GM12878 (cell line): Measurements from ENCODE around the gene USH2A. TPM values are rescaled to one million over a fixed set of nuclear protein-coding genes. Genes with fewer than 3 reads are reported as not detected.

ENCODE experiments used
- ATAC-seq: fragments of 200-7000 bp; cut with Tn5 transposase; 3 replicates; pipeline ENCODE4 v1.9.1; 2020; ENCODE audit warnings: mild to moderate bottlenecking, moderate library complexity
- BruUV-seq: library from RNA; stranded (reverse); fragments of 400-500 nt; replicated peaks from 2 replicates; lab custom pipeline; 2021; lab: Mats Ljungman, UMichigan
- CTCF ChIA-PET: fragments of 300-600 bp; sonication (Branson Sonifier 250); formaldehyde crosslinking; extraction: SDS; loops from one replicate; lab custom pipeline; 2021; ENCODE audit warnings: inconsistent platforms; lab: Yijun Ruan, JAX
- POLR2A ChIA-PET: fragments of 350-600 bp; formaldehyde crosslinking; extraction: SDS; loops from one replicate; lab custom pipeline; 2021; ENCODE audit warnings: inconsistent platforms; lab: Charles Lee
- RAD21 ChIA-PET: fragments of 300-600 bp; sonication (Branson Sonifier 250); formaldehyde crosslinking; loops from one replicate; lab custom pipeline; 2023; ENCODE audit warnings: antibody characterized with exemption; ENCODE audit not compliant: unreplicated experiment; lab: Charles Lee
- SMC1A ChIA-PET: fragments of 300-600 bp; sonication (Branson Sonifier 250); formaldehyde crosslinking; loops from one replicate; lab custom pipeline; 2023; ENCODE audit not compliant: unreplicated experiment, uncharacterized antibody; lab: Charles Lee
- DNase-seq: peaks from one replicate; pipeline ENCODE4 v3.0.0-alpha.2; 2011; ENCODE audit warnings: low read depth, low spot score
- FAIRE-seq: peaks from 3 replicates; lab custom pipeline; 2011; peaks lifted over from hg19 to GRCh38; lab: Jason Lieb, UNC
- H2AFZ ChIP-seq: 2 replicates; pipeline ENCODE4 v1.6.0; 2011; ENCODE audit warnings: low read depth, low read length, control low read depth; ENCODE audit not compliant: control insufficient read depth
- H3K27ac ChIP-seq: 2 replicates; pipeline ENCODE4 v1.5.1; 2011; ENCODE audit warnings: control low read depth; ENCODE audit not compliant: control insufficient read depth, insufficient read depth
- H3K27me3 ChIP-seq, 2 experiments: replicated peaks in 1 of 2; 2 replicates each; pipeline versions ENCODE4 v1.6.0 to v1.6.1; 2011; ENCODE audit warnings: low read length in 1 of 2; ENCODE audit not compliant: control insufficient read depth in 2 of 2, insufficient read depth in 2 of 2
- H3K36me3 ChIP-seq, 2 experiments: 2 replicates each; pipeline ENCODE4 v1.5.1; 2011; ENCODE audit warnings: low read length in 1 of 2; ENCODE audit not compliant: control insufficient read depth in 2 of 2, insufficient read depth in 2 of 2
- H3K4me1 ChIP-seq: 2 replicates; pipeline ENCODE4 v1.6.1; 2011; ENCODE audit warnings: mild to moderate bottlenecking, low read length, moderate library complexity, mixed read lengths; ENCODE audit not compliant: control insufficient read depth, insufficient read depth
- H3K4me2 ChIP-seq: 2 replicates; pipeline ENCODE4 v1.6.0; 2011; ENCODE audit warnings: control low read depth; ENCODE audit not compliant: control insufficient read depth, insufficient read depth
- H3K4me3 ChIP-seq: fragments of 200-600 bp; sonication (generic); 2 replicates; pipeline ENCODE4 v1.5.1; 2016
- H3K79me2 ChIP-seq: 2 replicates; pipeline ENCODE4 v1.6.0; 2011; ENCODE audit warnings: low read length; ENCODE audit not compliant: control insufficient read depth, insufficient read depth
- H3K9ac ChIP-seq: 2 replicates; pipeline ENCODE4 v1.8.0; 2011; ENCODE audit warnings: low read length, control low read depth, mixed read lengths; ENCODE audit not compliant: control insufficient read depth, insufficient read depth
- H3K9me3 ChIP-seq: replicated peaks from 3 replicates; pipeline ENCODE4 v1.5.1; 2011; ENCODE audit warnings: mild to moderate bottlenecking, low read length; ENCODE audit not compliant: control insufficient read depth, insufficient read depth
- H4K20me1 ChIP-seq: 2 replicates; pipeline ENCODE4 v1.6.0; 2011; ENCODE audit not compliant: control insufficient read depth, insufficient read depth
- BHLHE40 ChIP-seq, 2 experiments: fragments of 450-650 bp in 1 of 2; IDR thresholded peaks; 2 replicates each; pipeline ENCODE4 v1.6.1; 2011 to 2017; ENCODE audit warnings: low read depth in 2 of 2, borderline replicate concordance in 1 of 2, improper control_type of control experiment in 1 of 2, low read length in 1 of 2, mild to moderate bottlenecking in 1 of 2
- ESRRA ChIP-seq: IDR thresholded peaks from 2 replicates; pipeline ENCODE4 v1.6.1; 2012; ENCODE audit warnings: mild to moderate bottlenecking, low read length, improper control_type of control experiment
- NFXL1 ChIP-seq: fragments of 450-650 bp; IDR thresholded peaks from 2 replicates; pipeline ENCODE4 v1.6.1; 2017; ENCODE audit warnings: antibody characterized with exemption, mild to moderate bottlenecking, borderline replicate concordance
- PAX5 ChIP-seq: IDR thresholded peaks from 2 replicates; pipeline ENCODE4 v1.6.1; 2011; ENCODE audit warnings: low read depth, low read length, borderline replicate concordance
- POU2F2 ChIP-seq: IDR thresholded peaks from 3 replicates; pipeline ENCODE4 v1.6.1; 2011; ENCODE audit warnings: low read depth, mild to moderate bottlenecking, low read length, borderline replicate concordance
- RAD51 ChIP-seq: fragments of 450-650 bp; IDR thresholded peaks from 2 replicates; pipeline ENCODE4 v1.6.1; 2016; ENCODE audit warnings: moderate library complexity, mild to moderate bottlenecking, inconsistent platforms
- RB1 ChIP-seq: fragments of 450-650 bp; formaldehyde crosslinking; IDR thresholded peaks from 2 replicates; pipeline ENCODE4 v1.6.1; 2017; ENCODE audit warnings: mild to moderate bottlenecking, borderline replicate concordance
- RBBP5 ChIP-seq: fragments of 200-600 bp; sonication (generic); conservative IDR thresholded peaks from 2 replicates; pipeline ENCODE4 v1.6.1; 2016
- RUNX3 ChIP-seq: IDR thresholded peaks from 2 replicates; pipeline ENCODE4 v1.6.1; 2012; ENCODE audit warnings: low read length, inconsistent platforms
- ZNF384 ChIP-seq: IDR thresholded peaks from 2 replicates; pipeline ENCODE4 v1.6.1; 2012; ENCODE audit warnings: low read depth, mild to moderate bottlenecking, low read length, improper control_type of control experiment, borderline replicate concordance
- in situ Hi-C: fragments of 300-500 bp; cut with MboI; formaldehyde crosslinking; loops from 9 replicates; pipeline ENCODE4 v1.14.3; 2018; ENCODE audit warnings: mixed read lengths
- intact Hi-C: fragments of 100-400 bp; cut with micrococcal nuclease; formaldehyde crosslinking; loops from one replicate; pipeline ENCODE4 v1.14.2; 2022; ENCODE audit not compliant: unreplicated experiment
- polyA plus RNA-seq, 11 experiments: library from polyadenylated mRNA; depleted of rRNA in 4 of 11; unstranded in 6 of 11; stranded (reverse) in 5 of 11; fragments of >200 nt; fragmentation: Nextera tagmentation in 4 of 11; fragmentation: Illumina TruSeq in 1 of 11; extraction: Ambion mirVana in 4 of 11; extraction: Trizol in 1 of 11; gene quantifications; 1 replicate in 1 of 11; 2 replicates in 10 of 11; pipeline versions ENCODE4 v1.2.1 to v1.2.3, GENCODE V29; 2011 to 2016; ENCODE audit warnings: inconsistent platforms in 2 of 11, missing spikeins in 2 of 11, low read depth in 1 of 11
- total RNA-seq, 4 experiments: library from RNA; depleted of rRNA in 3 of 4; stranded (reverse); fragments of >200 nt in 3 of 4; fragmentation: Illumina TruSeq in 1 of 4; extraction: Trizol in 1 of 4; gene quantifications; 2 replicates each; pipeline versions ENCODE4 v1.2.1 to v1.2.3, GENCODE V29; 2013 to 2021
- TF ChIP-seq, protein P1 (sequence below): fragments of 150-350 bp; IDR thresholded peaks from 2 replicates; pipeline ENCODE4 v1.6.1; 2014; ENCODE audit warnings: mild to moderate bottlenecking, low read depth, low read length
- TF ChIP-seq, protein P2 (sequence below): IDR thresholded peaks from 2 replicates; pipeline ENCODE4 v1.6.1; 2012; ENCODE audit warnings: mild to moderate bottlenecking, low read depth, low read length
- TF ChIP-seq, protein P3 (sequence below): fragments of 450-650 bp; IDR thresholded peaks from 2 replicates; pipeline ENCODE4 v1.6.1; 2016; ENCODE audit warnings: mild to moderate bottlenecking, moderate library complexity, borderline replicate concordance
- TF ChIP-seq, protein P4 (sequence below): IDR thresholded peaks from 2 replicates; pipeline ENCODE4 v1.6.1; 2011; ENCODE audit warnings: borderline replicate concordance, low read depth, mild to moderate bottlenecking, moderate library complexity, mixed read lengths, low read length; ENCODE audit not compliant: insufficient read depth; ENCODE audit errors: extremely low read length

The USH2A gene
- total and polyA plus RNA-seq, 10 of the 15 experiments (the other 5 are each of a cell fraction or from before 2014, with no cell fraction given) = under 0.01 to 0.20 (median 0.01) TPM; not detected in 2

DNA sequence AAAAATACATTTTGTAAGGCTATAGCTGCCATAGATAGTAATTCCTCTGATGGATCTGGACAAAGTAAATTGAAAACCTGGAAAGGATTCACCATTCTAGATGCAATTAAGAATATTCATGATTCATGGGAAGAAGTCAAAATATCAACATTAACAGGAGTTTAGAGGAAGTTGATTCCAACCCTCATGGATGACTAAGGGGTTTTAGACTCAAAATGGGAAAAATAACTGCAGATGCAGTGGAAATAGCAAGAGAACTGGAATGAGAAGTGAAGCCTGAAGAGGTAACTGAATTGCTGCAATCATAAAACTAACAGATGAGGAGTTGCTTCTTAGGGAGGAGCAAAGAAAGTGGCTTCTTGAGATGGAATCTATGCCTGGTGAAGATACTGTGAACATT is 625.4 kb downstream of the USH2A start:
- in situ Hi-C loops (no loop called here), intact Hi-C loops (no loop called here)
- no peak overlapping the region for H3K4me3 ChIP-seq
- ChIA-PET POLR2A (no interaction called here), RAD21 (no interaction called here), CTCF (interaction anchor here (0.6 kb wide), 1 partner anchor 17 kb away, joined by 5 read pairs; no protein-coding TSS in a partner anchor), SMC1A (interaction anchor here (0.6 kb wide), 2 partner anchors 195 to 984 kb away, joined by 3 read pairs; no protein-coding TSS in a partner anchor)
- H3K36me3 ChIP-seq = no peaks in the 10 kb centered on the region
- no peak for FAIRE-seq
- no peaks in the 10 kb centered on the region for H3K4me1 ChIP-seq
- H3K9me3 ChIP-seq = no peaks in the 10 kb centered on the region
- TF ChIP-seq RUNX3 = no peak
- no peak for TF ChIP-seq PAX5
- TF ChIP-seq RBBP5 = no peak
- TF ChIP-seq, protein P1, sequence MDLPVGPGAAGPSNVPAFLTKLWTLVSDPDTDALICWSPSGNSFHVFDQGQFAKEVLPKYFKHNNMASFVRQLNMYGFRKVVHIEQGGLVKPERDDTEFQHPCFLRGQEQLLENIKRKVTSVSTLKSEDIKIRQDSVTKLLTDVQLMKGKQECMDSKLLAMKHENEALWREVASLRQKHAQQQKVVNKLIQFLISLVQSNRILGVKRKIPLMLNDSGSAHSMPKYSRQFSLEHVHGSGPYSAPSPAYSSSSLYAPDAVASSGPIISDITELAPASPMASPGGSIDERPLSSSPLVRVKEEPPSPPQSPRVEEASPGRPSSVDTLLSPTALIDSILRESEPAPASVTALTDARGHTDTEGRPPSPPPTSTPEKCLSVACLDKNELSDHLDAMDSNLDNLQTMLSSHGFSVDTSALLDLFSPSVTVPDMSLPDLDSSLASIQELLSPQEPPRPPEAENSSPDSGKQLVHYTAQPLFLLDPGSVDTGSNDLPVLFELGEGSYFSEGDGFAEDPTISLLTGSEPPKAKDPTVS = no peak
- no peak for TF ChIP-seq RB1
- TF ChIP-seq ESRRA = no peak
- TF ChIP-seq, protein P2, sequence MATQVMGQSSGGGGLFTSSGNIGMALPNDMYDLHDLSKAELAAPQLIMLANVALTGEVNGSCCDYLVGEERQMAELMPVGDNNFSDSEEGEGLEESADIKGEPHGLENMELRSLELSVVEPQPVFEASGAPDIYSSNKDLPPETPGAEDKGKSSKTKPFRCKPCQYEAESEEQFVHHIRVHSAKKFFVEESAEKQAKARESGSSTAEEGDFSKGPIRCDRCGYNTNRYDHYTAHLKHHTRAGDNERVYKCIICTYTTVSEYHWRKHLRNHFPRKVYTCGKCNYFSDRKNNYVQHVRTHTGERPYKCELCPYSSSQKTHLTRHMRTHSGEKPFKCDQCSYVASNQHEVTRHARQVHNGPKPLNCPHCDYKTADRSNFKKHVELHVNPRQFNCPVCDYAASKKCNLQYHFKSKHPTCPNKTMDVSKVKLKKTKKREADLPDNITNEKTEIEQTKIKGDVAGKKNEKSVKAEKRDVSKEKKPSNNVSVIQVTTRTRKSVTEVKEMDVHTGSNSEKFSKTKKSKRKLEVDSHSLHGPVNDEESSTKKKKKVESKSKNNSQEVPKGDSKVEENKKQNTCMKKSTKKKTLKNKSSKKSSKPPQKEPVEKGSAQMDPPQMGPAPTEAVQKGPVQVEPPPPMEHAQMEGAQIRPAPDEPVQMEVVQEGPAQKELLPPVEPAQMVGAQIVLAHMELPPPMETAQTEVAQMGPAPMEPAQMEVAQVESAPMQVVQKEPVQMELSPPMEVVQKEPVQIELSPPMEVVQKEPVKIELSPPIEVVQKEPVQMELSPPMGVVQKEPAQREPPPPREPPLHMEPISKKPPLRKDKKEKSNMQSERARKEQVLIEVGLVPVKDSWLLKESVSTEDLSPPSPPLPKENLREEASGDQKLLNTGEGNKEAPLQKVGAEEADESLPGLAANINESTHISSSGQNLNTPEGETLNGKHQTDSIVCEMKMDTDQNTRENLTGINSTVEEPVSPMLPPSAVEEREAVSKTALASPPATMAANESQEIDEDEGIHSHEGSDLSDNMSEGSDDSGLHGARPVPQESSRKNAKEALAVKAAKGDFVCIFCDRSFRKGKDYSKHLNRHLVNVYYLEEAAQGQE = no peak
- TF ChIP-seq, protein P3, sequence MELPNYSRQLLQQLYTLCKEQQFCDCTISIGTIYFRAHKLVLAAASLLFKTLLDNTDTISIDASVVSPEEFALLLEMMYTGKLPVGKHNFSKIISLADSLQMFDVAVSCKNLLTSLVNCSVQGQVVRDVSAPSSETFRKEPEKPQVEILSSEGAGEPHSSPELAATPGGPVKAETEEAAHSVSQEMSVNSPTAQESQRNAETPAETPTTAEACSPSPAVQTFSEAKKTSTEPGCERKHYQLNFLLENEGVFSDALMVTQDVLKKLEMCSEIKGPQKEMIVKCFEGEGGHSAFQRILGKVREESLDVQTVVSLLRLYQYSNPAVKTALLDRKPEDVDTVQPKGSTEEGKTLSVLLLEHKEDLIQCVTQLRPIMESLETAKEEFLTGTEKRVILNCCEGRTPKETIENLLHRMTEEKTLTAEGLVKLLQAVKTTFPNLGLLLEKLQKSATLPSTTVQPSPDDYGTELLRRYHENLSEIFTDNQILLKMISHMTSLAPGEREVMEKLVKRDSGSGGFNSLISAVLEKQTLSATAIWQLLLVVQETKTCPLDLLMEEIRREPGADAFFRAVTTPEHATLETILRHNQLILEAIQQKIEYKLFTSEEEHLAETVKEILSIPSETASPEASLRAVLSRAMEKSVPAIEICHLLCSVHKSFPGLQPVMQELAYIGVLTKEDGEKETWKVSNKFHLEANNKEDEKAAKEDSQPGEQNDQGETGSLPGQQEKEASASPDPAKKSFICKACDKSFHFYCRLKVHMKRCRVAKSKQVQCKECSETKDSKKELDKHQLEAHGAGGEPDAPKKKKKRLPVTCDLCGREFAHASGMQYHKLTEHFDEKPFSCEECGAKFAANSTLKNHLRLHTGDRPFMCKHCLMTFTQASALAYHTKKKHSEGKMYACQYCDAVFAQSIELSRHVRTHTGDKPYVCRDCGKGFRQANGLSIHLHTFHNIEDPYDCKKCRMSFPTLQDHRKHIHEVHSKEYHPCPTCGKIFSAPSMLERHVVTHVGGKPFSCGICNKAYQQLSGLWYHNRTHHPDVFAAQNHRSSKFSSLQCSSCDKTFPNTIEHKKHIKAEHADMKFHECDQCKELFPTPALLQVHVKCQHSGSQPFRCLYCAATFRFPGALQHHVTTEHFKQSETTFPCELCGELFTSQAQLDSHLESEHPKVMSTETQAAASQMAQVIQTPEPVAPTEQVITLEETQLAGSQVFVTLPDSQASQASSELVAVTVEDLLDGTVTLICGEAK = no peak
- no peak for TF ChIP-seq ZNF384
- no peak for TF ChIP-seq RAD51
- no peak for TF ChIP-seq BHLHE40 (IDR thresholded peaks at IDR 0.05; ENCODE audit: borderline replicate concordance in 1 of 2, low read depth in 2 of 2, low read length in 1 of 2)
- TF ChIP-seq, protein P4, sequence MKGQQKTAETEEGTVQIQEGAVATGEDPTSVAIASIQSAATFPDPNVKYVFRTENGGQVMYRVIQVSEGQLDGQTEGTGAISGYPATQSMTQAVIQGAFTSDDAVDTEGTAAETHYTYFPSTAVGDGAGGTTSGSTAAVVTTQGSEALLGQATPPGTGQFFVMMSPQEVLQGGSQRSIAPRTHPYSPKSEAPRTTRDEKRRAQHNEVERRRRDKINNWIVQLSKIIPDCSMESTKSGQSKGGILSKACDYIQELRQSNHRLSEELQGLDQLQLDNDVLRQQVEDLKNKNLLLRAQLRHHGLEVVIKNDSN = no peak
- no peak for TF ChIP-seq NFXL1
- TF ChIP-seq POU2F2 = no peak
- no peak for DNase-seq
- no peaks in the 10 kb centered on the region for H3K79me2 ChIP-seq
- H3K9ac ChIP-seq = no peak overlapping the region
- no peaks in the 10 kb centered on the region for H3K27me3 ChIP-seq
- no peaks in the 10 kb centered on the region for H4K20me1 ChIP-seq
- no peak overlapping the region for H3K27ac ChIP-seq
- H3K4me2 ChIP-seq = no peak overlapping the region
- no peak overlapping the region for H2AFZ ChIP-seq
- no peak for ATAC-seq
- no TSS peak for BruUV-seq
